Umbilical cord (tissue), 2 donors: Measurements from ENCODE around the gene POFUT1. TPM values are rescaled to one million over a fixed set of nuclear protein-coding genes. Genes with fewer than 3 reads are reported as not detected.
A peak's percentile ranks its signal among the peaks of the same experiment; 100 is the strongest.
"Not testable (repeated sequence)": the region's sequence is repeated elsewhere in the genome, so short reads cannot be mapped to it uniquely, and the experiment has no call there.

Experiments
- DNase-seq: peaks from one replicate; pipeline ENCODE4 v3.0.0-alpha.2; 2015; ENCODE audit warnings: low spot score
- total RNA-seq: library from RNA; depleted of rRNA; stranded (reverse); fragments of >200 nt; gene quantifications from one replicate; pipeline ENCODE4 v1.2.3, GENCODE V29; 2014; ENCODE audit warnings: low replicate concordance; ENCODE audit not compliant: insufficient read depth

POFUT1 gene
- total RNA-seq = 43.1 TPM

DNA sequence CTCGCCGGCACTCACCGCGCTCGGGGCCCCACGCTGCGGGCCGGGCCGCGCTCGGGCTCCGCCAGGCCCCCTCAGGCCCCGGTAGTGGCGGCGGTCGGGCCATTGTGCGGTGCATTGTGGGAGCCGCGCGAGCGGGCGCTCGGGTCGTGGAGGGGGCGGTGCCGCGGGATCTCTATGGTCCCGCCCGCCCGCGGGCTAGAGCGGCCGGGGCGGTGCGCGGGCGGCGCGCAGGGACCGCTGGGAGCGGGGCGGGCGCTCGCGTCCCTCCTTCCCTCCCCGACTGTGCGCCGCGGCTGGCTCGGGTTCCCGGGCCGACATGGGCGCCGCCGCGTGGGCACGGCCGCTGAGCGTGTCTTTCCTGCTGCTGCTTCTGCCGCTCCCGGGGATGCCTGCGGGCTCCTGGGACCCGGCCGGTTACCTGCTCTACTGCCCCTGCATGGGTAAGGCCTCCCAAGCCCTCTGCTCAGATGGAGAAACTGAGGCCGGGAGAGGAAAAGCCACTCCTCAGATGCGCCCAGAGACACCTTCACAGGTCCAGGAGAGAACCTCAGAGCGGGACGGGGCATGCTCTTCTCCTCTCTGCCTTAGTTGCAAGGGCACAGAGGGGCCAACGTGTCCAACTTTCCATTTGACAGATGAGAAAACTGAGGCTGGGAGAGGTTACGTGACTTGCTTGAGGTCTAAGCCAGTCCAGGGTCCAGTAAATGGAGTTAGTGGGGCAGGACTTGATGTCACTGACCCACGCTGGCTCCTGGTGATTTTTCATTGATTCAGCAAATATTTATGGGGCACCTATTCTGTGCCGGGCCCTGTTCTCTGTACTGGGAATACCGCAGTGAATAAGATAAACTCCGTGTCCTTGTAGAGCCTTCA lies at the start of gene POFUT1, which contains the start of gene PLAGL2:
Gene POFUT1, plus strand, starts transcription at position 255 of the 873 bp plus-strand sequence. Its CDS starts 62 bp downstream, at position 317.
Gene PLAGL2, minus strand, starts transcription at position 118 of the 873 bp plus-strand sequence. CDS start 5,565 bp downstream, outside the sequence.
- peak; percentile 91 for DNase-seq

DNA sequence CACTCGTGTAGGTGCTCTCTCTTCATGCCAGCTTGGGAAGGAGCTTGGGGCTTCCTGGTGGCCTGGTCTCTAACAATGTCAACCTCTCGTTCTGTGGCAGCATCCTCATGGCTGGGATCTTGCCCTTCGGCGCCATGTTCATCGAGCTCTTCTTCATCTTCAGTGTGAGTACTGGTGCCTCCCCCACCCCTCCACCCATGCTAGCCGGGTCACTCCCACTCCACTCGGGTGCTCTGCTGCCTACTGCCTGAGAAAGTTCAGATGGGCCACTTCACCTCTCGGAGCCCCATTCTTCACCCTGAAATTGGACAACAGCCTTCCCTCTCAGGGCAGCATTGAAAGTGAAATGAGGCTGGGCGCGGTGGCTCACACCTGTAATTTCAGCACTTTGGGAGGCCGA lies 49.3 kb upstream of the POFUT1 start:
- DNase-seq = no peak

DNA sequence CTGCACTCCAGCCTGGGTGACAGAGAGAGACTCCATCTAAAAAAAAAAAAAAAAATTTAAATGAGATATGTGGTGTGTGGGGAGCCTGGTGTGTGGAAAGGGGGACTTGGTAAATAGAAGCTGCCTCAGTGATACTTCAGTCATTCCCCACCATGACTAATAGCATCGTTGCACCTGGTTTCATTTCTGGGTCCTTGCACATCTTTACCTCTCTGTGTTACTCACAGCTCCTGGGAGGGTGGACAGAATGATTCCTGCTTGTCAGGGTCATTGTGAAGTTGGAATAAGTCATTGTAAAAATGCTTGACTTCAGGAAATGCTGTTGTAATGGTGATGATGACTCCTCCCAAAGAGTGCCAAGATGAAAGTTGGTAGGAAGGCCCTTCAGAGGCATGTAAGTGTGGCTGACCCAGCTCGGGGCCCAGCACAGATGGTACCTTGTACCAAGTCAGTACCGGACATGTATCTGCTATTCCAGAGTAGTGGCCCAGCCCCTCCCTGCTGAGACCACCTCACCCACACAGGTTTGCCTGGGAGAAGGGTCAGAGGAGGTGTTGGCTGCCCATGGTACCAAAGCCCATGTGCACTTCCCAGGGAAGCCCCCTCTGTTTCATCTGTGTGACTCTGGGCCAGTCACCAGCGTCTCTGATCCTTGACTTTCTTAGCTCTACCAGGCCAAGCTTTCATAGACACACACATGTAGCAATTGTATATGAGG lies 48.6 kb upstream of the POFUT1 start:
- no peak for DNase-seq

DNA sequence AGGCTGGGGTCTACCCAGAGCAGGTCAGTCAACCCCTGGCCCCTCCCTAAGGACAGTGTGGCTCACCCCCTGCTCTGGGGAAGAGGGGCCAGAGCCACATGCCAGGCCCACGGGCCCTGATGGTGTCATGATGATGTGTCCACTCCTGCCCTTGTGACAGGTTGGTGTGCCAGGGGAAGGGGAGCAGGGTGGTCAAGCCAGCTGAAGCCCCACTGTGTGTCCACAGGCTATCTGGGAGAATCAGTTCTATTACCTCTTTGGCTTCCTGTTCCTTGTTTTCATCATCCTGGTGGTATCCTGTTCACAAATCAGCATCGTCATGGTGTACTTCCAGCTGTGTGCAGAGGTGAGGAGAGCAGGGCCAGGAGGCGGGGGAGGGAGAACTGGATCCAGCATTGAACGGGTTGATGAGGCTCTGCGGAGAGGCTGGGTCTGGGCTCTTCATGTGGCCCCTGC lies 47.9 kb upstream of the POFUT1 start:
- DNase-seq = no peak

DNA sequence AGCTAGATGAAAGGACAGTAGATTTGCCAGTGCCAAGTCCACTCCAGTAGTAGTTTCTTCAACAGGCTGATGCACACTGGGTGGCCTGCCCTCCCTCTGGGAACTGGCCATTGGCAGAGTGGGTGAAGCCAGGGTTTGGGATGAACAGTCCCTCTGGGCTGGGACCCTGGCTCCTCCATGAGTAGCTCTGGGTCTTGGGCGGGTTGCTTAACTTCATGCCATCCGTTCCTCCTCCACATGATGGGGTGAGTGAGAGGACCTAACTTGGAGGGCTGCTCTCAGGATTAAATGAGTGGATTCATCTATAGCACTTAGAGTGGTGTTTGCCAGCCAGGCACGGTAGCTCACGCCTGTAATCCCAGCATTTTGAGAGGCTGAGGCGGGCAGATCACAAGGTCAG lies 47.3 kb upstream of the POFUT1 start:
- DNase-seq = no peak

DNA sequence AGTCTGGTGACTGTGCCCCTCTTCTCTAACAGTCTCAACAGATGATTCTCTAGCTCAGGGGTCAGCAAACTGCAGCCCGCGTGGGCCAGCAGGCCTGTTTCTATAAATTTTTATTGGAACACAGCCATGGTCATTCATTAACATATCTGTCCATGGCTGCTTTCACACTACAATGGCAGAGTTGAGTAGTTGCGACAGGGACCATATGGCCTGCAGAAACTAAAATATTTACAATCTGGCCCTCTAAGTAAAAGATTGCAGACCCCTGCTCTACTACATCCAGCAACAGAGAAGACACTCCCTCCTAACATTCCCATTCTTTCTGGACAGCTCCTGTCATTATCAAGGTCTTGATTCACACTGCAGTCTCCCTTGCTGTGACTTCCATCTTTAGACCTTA lies 45.3 kb upstream of the POFUT1 start:
- no peak for DNase-seq

DNA sequence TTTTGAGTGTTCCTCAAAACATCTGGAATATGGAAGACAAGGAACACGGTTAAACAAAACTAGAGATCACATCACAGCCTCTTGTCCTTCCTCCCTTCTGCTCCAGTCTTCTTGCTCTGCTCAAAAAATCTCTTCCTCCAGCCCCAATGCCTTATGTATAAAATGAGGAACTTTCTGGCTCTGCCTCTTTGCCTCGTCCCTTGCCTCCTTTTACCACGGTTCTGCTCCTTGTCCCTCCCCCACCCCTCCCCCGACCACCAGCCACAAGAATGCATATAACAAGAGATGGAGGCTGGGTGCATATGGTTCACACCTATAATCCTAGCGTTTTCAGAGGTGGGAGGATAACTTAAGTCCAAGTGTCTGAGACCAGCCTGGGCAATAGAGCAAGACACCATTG lies 43.7 kb upstream of the POFUT1 start:
- DNase-seq = no peak

DNA sequence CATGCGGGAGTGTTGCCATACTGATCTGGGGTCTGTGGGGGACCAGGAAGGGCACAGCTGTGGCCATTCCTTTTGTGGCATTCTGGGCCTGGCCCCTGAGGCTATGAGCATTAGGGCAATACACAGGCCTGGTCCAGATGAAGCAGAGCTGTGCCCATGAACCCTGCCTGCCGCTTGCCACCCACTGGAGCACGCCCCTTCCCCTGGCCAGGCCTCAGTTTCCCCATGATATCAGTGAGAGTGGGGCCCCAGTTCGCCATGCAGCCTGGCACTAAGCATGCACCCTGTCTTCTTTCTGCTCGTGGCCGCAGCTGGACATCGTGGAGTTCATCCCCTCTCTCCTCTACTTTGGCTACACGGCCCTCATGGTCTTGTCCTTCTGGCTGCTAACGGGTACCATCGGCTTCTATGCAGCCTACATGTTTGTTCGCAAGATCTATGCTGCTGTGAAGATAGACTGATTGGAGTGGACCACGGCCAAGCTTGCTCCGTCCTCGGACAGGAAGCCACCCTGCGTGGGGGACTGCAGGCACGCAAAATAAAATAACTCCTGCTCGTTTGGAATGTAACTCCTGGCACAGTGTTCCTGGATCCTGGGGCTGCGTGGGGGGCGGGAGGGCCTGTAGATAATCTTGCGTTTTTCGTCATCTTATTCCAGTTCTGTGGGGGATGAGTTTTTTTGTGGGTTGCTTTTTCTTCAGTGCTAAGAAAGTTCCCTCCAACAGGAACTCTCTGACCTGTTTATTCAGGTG lies 42.5 kb upstream of the POFUT1 start:
- no peak for DNase-seq

DNA sequence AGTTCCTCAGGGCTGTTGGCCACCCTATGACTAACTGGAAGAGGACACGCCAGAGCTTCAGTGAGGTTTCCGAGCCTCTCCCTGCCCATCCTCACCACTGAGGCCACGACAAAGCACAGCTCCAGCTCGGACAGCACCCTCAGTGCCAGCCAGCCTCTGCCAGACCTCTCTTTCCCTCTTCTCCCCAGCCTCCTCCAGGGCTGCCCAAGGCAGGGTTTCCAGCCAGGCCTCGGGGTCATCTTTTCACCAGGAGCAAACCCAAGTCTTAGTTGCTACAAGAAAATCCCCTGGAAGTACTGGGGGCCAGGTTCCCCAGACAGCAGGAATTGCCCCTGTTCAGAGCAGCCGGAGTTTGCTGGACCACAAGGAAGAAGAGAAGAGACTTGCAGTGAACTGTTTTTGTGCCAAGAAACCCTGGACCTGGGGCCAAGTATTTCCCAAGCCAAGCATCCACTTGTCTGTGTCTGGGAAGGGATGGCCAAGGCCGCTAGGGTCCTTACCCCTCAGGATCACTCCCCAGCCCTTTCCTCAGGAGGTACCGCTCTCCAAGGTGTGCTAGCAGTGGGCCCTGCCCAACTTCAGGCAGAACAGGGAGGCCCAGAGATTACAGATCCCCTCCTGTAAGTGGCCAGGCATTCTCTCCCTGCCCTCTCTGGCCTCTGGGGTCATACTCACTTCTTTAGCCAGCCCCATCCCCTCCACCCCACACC lies 41.7 kb upstream of the POFUT1 start:
- no peak for DNase-seq

DNA sequence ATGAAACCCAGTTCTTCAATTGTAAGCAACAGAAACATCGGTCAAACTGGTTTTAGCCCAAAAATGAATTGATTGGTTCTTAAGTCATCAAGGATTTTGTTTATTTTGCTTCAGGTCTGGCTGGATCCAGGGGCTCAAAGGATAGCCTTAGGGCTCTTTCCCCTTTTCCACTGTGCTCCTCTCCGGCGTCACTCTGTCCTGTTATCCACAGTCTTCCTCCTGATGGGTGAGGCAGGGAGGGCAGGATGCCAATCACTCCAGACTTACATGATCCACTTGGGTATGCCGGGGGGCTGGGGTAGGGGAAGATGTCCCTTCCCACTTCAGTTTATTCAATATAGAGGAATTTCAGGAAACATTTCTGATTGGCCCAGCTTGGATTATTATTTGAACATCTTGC lies 40.1 kb upstream of the POFUT1 start:
- DNase-seq = no peak

DNA sequence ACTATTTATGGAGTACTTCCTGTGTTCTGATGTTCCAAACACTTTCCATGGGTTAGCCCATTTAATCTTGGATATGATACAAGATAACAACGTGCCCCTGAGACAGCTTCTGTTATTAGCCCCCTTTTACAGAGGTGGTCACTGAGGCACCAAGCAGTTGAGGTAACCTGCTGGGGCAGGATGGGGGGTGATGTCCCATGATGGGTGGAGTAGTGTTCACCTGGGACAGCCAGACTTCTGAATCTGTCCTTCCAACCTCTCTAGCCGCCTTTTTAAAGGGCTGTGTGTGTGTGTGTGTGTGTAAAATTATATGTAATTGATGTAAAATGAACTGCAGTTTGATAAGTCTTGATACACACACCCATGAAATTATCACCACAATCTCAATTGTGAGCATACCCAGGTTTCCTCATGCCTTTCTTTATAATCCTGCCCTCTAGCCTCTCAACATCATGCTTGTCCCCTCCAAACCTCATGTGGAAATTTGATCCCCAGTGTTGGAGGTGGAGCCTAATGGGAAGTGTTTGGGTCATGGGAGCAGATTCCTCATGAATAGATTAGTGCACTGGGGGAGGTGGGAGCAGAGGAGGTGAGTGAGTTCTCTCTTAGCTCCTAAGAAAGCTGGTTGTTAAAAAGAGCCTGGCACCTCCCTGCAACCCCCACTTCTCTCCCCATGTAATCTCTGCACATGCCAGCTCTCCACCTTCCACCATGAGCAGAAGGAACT lies 39.3 kb upstream of the POFUT1 start:
- no peak for DNase-seq

DNA sequence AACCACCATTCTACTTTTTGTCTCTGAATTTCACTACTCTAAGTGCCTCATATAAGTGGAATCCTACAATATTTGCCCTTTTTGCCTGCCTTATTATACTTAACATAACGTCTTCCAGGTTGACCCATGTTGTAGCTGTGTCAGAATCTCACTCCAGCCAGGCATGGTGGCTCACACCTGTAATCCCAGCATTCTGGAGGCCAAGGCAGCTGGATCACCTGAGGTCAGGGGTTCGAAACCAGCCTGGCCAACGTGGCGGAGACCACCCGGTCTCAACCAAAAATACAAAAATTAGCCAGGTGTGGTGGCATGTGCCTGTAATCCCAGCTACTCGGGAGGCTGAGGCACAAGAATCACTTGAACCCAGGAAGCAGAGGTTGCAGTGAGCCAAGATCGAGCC lies 30.0 kb upstream of the POFUT1 start:
- not testable (repeated sequence) for DNase-seq

DNA sequence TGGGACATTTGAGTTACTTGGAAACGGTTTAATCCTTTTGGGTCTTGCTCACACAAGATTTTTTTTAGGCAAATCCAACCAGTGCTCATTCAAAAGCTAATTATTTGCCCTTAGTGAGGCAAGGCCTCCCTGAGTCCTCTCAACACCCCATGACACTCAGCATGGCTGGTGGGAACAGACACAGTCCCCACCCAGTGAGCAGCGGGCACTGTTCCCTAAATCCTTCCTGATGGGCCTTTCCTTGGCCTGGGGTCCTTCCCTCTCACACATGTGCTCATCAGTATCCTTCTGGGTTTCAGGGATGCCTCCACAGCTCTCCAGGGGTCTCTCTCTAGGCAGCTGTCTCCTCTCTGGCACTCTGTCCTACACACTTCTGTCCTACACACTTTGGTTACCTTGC lies 28.2 kb upstream of the POFUT1 start:
- no peak for DNase-seq

DNA sequence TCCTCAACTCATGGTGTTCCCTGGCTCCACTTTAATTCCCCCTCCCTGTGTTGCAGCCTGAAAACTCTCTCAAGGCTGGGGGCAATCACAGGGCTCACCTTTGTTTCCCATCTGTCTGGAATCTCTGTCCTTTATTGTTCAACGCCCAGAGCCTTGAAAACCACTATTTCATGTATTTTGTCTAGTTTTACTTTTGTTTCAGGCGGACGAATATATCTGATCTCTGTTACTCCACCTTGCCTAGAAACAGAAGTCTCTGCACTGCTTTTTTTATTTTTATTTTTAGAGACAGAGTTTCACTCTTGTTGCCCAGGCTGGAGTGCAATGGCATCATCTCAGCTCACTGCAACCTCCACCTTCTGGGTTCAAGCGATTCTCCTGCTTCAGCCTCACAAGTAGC lies 27.7 kb upstream of the POFUT1 start:
- DNase-seq = no peak

DNA sequence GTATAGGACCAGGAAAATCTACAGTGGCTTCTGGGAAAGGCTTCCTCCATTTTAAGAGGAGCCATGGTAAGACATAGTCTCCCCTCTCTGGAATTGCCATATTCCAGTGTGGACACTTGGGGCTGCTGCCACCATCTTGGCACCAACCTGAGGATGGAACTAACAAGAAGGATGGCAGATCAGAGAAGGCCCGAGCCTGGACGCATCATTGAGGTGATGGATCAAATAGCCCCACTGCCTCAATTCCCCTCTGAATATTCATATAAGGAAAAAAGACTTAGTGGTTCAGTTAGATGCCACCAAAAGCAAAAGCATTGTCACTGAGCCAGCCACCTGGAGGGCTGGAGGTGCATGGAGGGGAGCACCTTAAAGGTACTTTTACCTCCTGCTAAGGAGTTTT lies 26.1 kb upstream of the POFUT1 start:
- DNase-seq = no peak

DNA sequence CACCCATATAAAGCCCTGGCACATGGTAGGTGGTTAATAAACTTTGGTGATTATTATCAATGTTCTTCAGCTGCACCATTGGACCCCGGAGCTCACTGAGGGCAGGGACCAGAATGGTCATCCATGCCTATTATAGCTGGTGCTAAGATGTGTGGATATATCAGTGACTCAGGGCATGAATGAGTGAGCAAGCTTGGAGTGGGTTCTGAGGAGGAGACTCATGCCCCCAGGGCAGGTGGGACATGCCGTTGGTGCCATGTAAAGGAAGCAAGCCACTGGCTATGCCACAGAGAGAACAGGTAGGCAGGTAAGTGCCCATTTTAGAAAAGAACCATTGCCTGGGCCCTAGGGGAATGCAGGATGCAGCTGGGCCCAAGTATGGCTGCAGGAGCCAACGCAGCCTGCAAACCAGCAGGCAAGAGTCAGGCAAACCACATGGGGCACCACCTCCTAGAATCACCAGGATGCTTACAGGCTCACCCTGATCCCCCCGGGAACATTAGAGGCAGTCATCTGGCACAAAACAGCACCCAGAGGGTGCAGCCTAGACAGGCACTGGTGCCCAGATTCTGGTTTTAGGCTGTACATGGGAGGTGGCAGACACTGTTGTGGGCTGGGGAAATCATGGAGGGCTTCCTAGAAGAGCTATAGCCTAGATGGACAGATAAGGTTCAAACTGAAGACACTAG lies 23.6 kb upstream of the POFUT1 start:
- no peak for DNase-seq

DNA sequence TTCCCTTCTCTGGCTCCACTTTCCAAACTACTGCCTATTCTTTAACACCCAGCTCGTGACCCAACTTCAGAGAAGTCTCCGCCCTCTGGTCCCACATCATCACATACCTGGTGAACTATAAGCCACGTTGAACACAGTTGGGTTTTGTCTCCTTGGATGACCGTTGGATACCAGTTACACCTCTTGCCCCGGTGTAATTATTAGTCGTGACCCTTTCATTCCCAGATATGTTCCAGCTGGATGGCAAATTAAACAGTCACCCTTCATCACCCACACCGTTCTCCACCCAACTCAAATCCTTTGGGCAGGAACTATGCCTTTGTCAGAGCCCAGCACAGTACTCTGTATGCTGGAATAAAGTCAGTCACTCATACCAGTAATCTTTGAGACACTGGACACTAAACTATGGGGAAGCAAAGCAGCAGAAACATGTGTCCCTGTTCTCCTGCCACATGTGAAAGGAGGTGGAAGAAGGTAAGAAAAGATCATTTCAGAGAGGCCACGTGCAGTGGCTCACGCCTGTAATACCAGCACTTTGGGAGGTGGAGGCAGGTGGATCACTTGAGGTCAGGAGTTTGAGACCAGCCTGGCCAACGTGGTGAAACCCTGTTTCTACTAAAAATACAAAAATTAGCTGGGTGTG lies 22.6 kb upstream of the POFUT1 start:
- DNase-seq = no peak

DNA sequence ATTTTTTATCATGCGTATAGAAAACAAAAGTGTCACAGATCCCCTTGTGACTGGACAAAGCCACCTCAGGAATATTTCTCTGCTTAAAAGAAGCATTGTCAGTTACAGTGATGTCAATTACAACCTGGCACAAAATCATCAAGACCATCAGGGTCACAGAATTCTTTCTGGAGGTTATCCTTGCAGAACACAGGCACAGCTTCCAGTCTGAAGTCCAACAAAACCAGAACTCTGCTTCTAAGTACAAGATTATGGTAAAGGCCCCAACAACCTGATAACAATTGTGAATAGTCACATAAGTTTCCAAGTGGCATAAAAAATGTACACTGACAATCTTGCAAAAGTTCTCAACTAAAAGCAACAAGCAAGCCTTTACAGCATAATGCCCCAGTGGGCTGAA lies 21.2 kb upstream of the POFUT1 start:
- no peak for DNase-seq

DNA sequence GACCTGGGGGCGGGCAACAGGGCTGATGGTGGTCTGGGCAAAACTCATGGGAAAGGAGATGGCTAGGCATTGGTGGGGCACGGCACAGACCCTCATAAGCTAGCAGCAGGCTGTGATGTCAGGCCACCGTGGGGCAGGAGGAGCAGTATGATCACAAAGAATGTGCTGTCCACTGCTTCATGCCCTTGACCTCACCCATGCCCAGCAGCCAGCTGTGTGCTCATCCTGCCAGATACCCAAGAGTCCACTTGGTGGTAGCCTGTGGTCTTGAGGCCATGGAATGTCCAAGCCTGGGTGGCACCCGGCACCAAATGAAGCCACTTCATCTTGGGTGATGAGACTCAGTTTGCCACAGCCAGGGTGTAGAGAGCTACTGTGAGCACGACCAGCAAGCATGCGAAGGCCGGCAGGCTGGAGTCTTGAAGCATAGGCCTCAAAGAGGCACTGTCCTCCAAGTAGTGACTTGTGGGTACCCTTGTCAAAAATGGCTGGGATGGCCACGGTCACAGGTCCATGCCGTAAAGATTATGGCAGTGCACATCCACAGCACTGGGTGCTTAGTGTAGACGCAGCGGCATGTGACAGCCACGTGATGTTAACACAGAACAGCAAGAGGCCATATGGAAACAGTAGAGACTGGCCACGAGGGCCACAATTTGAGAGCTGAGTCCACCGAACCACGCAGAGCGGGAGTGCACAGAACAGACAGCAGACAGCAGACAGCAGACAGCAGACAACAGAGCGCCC lies 19.1 kb upstream of the POFUT1 start:
- no peak for DNase-seq
